SH-SY5Y (cell line): Measurements from ENCODE around the gene ZC3H12A.

Experiments used
- GATA2 ChIP-seq: IDR thresholded peaks from 2 replicates; pipeline ENCODE4 v1.6.1; 2011; ENCODE audit warnings: mild to moderate bottlenecking, low read depth, low read length
- GATA3 ChIP-seq: IDR thresholded peaks from 2 replicates; pipeline ENCODE4 v1.6.1; 2011; ENCODE audit warnings: low read depth, mild to moderate bottlenecking, low read length, moderate library complexity

DNA sequence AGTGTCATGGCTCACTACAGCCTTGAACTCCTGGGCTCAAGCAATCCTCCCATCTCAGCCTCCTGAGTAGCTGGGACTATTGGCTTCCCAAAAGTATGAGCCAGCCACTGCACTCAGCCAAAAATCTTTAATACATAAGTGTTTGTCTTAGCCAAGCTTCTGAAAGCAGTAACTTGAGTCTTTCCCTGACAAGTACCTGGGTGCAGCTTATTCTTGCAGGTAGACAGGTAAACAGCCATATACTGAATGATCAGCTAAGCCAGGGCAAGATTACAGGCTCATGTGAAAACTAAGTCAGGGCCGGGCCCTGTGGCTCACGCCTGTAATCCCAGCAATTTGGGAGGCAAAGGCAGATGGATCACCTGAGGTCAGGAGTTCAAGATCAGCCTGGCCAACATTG lies 32.4 kb downstream of the ZC3H12A start:
- TF ChIP-seq GATA2 (no peak), GATA3 (no peak)
